Measurements from ENCODE around the gene KIRREL3. TPM values are rescaled to one million over a fixed set of nuclear protein-coding genes. Genes with fewer than 3 reads are reported as not detected.

Gene KIRREL3
- total and polyA plus RNA-seq, 9 of the 15 experiments (the other 6 are each of a cell fraction or from before 2014, with no cell fraction given) = 0.04 to 0.10 TPM; not detected in 7

DNA sequence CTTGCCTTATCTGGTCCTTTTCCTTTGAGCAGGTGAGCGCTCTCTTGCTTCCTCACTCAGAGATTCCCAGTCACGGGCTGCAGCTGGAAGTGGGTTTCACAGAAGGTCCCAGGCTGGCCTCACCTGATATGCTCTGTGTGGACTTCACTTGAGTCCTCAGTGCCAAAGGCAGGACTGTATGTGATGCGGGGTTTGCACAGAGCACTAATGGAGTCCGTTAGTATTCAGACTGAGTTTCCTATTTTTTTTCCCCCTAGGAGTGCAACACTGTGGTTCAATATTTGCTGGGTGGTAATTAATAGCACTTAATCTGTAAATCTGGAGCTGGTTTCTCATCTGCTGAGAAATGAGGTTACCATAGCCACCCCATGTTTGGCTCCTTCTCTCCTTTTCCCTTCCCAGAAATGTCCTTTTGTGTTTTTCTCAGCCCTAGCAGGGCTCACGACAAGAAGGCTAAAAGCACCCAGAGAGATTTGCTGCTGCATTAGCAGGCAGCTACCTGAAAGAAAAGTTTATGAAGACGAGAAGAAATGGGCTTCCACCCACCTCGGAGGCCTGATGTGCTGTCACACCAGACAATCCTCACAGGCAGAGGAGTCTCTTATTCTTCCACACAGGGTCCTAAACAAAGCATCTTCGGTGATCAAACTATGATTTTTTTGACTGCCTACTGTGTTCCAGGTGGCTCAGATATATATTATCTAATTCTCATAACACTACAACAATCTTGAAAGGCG is 262.1 kb downstream of the KIRREL3 start:
- Histone ChIP-seq H3K9me1 (ENCODE audit: control insufficient read depth, insufficient read depth, low read length) (no peaks in the 10 kb centered on the region), H3K27ac (ENCODE audit: extremely low read depth, low read depth, low read length) (no peak overlapping the region), H3K4me1 (replicated peaks in 1 of 2; ENCODE audit: control insufficient read depth in 2 of 2, insufficient read depth in 2 of 2, low read length in 2 of 2) (no peaks in the 10 kb centered on the region), H2AFZ (ENCODE audit: low read depth, low read length) (no peak overlapping the region), H4K20me1 (replicated peaks; ENCODE audit: control insufficient read depth, insufficient read depth, low read length) (no peaks in the 10 kb centered on the region), H3K4me3 (no peak overlapping the region), H3K27me3 (ENCODE audit: control insufficient read depth in 2 of 2, insufficient read depth in 2 of 2, low read length in 2 of 2) (0 out of 5 replicates have a peak, but pooled peaks cover 2 to 5% of the 10 kb centered on the region in 2 experiments), H3K79me2 (ENCODE audit: control insufficient read depth, insufficient read depth, low read length) (no peaks in the 10 kb centered on the region), H3K9ac (ENCODE audit: insufficient read depth in 1 of 2, low read depth in 2 of 2, low read length in 2 of 2) (no peak overlapping the region), H3K4me2 (ENCODE audit: insufficient read depth, low read length) (no peak overlapping the region), H3K36me3 (ENCODE audit: control insufficient read depth, insufficient read depth, low read length) (no peaks in the 10 kb centered on the region), H3K9me3 (replicated peaks; ENCODE audit: control insufficient read depth, insufficient read depth, low read depth, low read length) (no peaks in the 10 kb centered on the region)
- ATAC-seq (no peak), DNase-seq (ENCODE audit: extremely low read depth in 1 of 4, low spot score in 3 of 4) (no peak), FAIRE-seq (no peak)
- POLR2A ChIA-PET = interaction anchor here (0.6 kb wide), 1 partner anchor 26 kb away, joined by 3 read pairs; no protein-coding TSS in a partner anchor
- BruUV-seq (replicated peaks) = no TSS peak
- CTCF ChIA-PET (ENCODE audit: low intra/inter-chr PET ratio) = interaction anchor here (0.5 kb wide), 1 partner anchor 183 kb away, joined by 4 read pairs; no protein-coding TSS in a partner anchor
- intact Hi-C loops (cut with micrococcal nuclease) (no loop called here), in situ Hi-C loops (cut with MboI) (no loop called here)
- WGBS (ENCODE audit: insufficient coverage, low coverage, missing lambda C conversion rate) = 0% methylated on average over 8 of the region's 9 CpGs
- TF ChIP-seq ZNF764 (CRISPR knock-in tag; IDR thresholded peaks at IDR 0.05; ENCODE audit: low read depth) (no peak), CHD1 (IDR thresholded peaks at IDR 0.05; ENCODE audit: low read length) (no peak), TAF1 (IDR thresholded peaks at IDR 0.05; ENCODE audit: control insufficient read depth, extremely low read depth, insufficient read depth, low read length, severe bottlenecking) (no peak), PTRF (tag; IDR thresholded peaks at IDR 0.05) (no peak), PHF20 (IDR thresholded peaks at IDR 0.05; ENCODE audit: partially characterized antibody) (no peak), ZNF232 (CRISPR knock-in tag; IDR thresholded peaks at IDR 0.05) (no peak), PRPF4 (IDR thresholded peaks at IDR 0.05; ENCODE audit: insufficient read depth, low read depth, low read length, poor library complexity, severe bottlenecking) (no peak), KLF16 (IDR thresholded peaks at IDR 0.05) (no peak), KLF10 (CRISPR knock-in tag; IDR thresholded peaks at IDR 0.05) (no peak), RAD21 (CRISPR knock-in tag; conservative IDR thresholded peaks at IDR 0.05 in 1 of 2, IDR thresholded peaks at IDR 0.05 in 1 of 2) (no peak), DDX20 (tag; IDR thresholded peaks at IDR 0.05; ENCODE audit: low read depth) (no peak), TRIM24 (IDR thresholded peaks at IDR 0.05) (no peak)
- TF ChIP-seq, protein P1, sequence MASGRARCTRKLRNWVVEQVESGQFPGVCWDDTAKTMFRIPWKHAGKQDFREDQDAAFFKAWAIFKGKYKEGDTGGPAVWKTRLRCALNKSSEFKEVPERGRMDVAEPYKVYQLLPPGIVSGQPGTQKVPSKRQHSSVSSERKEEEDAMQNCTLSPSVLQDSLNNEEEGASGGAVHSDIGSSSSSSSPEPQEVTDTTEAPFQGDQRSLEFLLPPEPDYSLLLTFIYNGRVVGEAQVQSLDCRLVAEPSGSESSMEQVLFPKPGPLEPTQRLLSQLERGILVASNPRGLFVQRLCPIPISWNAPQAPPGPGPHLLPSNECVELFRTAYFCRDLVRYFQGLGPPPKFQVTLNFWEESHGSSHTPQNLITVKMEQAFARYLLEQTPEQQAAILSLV (tag; IDR thresholded peaks at IDR 0.05) = no peak
- TF ChIP-seq, protein P2, sequence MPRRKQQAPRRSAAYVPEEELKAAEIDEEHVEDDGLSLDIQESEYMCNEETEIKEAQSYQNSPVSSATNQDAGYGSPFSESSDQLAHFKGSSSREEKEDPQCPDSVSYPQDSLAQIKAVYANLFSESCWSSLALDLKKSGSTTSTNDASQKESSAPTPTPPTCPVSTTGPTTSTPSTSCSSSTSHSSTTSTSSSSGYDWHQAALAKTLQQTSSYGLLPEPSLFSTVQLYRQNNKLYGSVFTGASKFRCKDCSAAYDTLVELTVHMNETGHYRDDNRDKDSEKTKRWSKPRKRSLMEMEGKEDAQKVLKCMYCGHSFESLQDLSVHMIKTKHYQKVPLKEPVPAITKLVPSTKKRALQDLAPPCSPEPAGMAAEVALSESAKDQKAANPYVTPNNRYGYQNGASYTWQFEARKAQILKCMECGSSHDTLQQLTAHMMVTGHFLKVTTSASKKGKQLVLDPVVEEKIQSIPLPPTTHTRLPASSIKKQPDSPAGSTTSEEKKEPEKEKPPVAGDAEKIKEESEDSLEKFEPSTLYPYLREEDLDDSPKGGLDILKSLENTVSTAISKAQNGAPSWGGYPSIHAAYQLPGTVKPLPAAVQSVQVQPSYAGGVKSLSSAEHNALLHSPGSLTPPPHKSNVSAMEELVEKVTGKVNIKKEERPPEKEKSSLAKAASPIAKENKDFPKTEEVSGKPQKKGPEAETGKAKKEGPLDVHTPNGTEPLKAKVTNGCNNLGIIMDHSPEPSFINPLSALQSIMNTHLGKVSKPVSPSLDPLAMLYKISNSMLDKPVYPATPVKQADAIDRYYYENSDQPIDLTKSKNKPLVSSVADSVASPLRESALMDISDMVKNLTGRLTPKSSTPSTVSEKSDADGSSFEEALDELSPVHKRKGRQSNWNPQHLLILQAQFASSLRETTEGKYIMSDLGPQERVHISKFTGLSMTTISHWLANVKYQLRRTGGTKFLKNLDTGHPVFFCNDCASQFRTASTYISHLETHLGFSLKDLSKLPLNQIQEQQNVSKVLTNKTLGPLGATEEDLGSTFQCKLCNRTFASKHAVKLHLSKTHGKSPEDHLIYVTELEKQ (CRISPR knock-in tag; IDR thresholded peaks at IDR 0.05) = no peak

All from K562 (cell line).